Body of pancreas (tissue), 4 donors: ENCODE measurements around the gene MAN2A1. TPM values are rescaled to one million over a fixed set of nuclear protein-coding genes. Genes with fewer than 3 reads are reported as not detected.
A peak's percentile ranks its signal among the peaks of the same experiment; 100 is the strongest.

ENCODE experiments used
- ATAC-seq: fragments of 150-250 bp; one replicate; pipeline ENCODE4 v1.9.1; 2016
- DNase-seq, 4 donors: peaks; one replicate each; pipeline ENCODE4 v3.0.0-alpha.2; 2019
- H3K27ac ChIP-seq, 4 donors: fragments of 200-600 bp; sonication (generic); 1 replicate in 3 of 4; 2 replicates in 1 of 4; pipeline versions ENCODE4 v1.5.1 to v1.6.1; 2016 to 2019; ENCODE audit warnings: mild to moderate bottlenecking in 1 of 4, mixed read lengths in 1 of 4, moderate library complexity in 1 of 4
- H3K27me3 ChIP-seq, 2 donors: fragments of 200-600 bp; sonication (generic); one replicate each; pipeline ENCODE4 v1.6.0; 2016; ENCODE audit warnings: mild to moderate bottlenecking in 1 of 2
- H3K36me3 ChIP-seq, 2 donors: fragments of 200-600 bp; sonication (generic); replicated peaks in 1 of 2; 2 replicates each; pipeline ENCODE4 v1.5.1; 2016; ENCODE audit warnings: low read depth in 2 of 2; ENCODE audit not compliant: insufficient read depth in 1 of 2
- H3K4me1 ChIP-seq: fragments of 200-600 bp; sonication (generic); one replicate; pipeline ENCODE4 v1.6.0; 2016
- H3K4me3 ChIP-seq, 2 donors: fragments of 200-600 bp; sonication (generic); 1 replicate in 1 of 2; 2 replicates in 1 of 2; pipeline ENCODE4 v1.5.1; 2016 to 2019
- H3K9me3 ChIP-seq, 3 donors: fragments of 200-600 bp; sonication (generic); 1 replicate in 2 of 3; 2 replicates in 1 of 3; pipeline ENCODE4 v1.5.1; 2016
- CTCF ChIP-seq, 7 experiments: fragments of 450-650 bp in 4 of 7; fragments of 200-600 bp in 3 of 7; sonication (generic) in 3 of 7; IDR thresholded peaks; one replicate each; pipeline ENCODE4 v1.5.1; 2016 to 2019; ENCODE audit warnings: antibody characterized with exemption in 7 of 7
- POLR2A ChIP-seq, 3 donors: fragments of 450-650 bp; IDR thresholded peaks; one replicate each; pipeline ENCODE4 v1.6.1; 2016; ENCODE audit warnings: antibody characterized with exemption in 3 of 3, mild to moderate bottlenecking in 2 of 3
- WGBS, 2 donors: methylation state at CpG; one replicate each; pipeline ENCODE4 v1.1.5; 2017; 5-methylcytosine and 5-hydroxymethylcytosine counted together
- intact Hi-C: fragments of 100-400 bp; cut with DNase I; formaldehyde crosslinking; loops from one replicate; pipeline ENCODE4 v1.15.1; 2023
- total RNA-seq, 2 donors: library from RNA; depleted of rRNA; stranded (reverse); fragments of >200 nt; gene quantifications; one replicate each; pipeline ENCODE4 v1.1.0, GENCODE V29; 2016

The MAN2A1 gene
- total RNA-seq, 2 donors from 2014 or later, result 43.8 to 61.7 TPM

- no peaks in the 10 kb centered on the region for H3K9me3 ChIP-seq
- H3K36me3 ChIP-seq, result peaks cover 0 to 2% of the 10 kb centered on the region in 2 donors
- H3K4me3 ChIP-seq, result no peak overlapping the region
- DNase-seq, result no peak
- 90 to 91% methylated on average over 4 of the region's 4 CpGs for WGBS, 2 donors
- no peaks in the 10 kb centered on the region for H3K27me3 ChIP-seq
- no peaks in the 10 kb centered on the region for H3K4me1 ChIP-seq
- no peak overlapping the region for H3K27ac ChIP-seq
- TF ChIP-seq POLR2A (IDR thresholded peaks at IDR 0.05), result no peak
- TF ChIP-seq CTCF (IDR thresholded peaks at IDR 0.05), result no peak
- intact Hi-C loops, result no loop called here
- no peak for ATAC-seq
Measured at GRCh38 chr5:109844695-109845094, 155.0 kb downstream of the MAN2A1 start.

- ATAC-seq (no peak), DNase-seq (peak in 2 of 4 donors; percentile 18 to 48)
- intact Hi-C loops, result no loop called here
- Histone ChIP-seq H3K4me1 (no peaks in the 10 kb centered on the region), H3K27me3 (no peaks in the 10 kb centered on the region), H3K36me3 (peaks cover 0 to 2% of the 10 kb centered on the region in 2 donors), H3K9me3 (no peaks in the 10 kb centered on the region), H3K4me3 (no peak overlapping the region), H3K27ac (no peak overlapping the region)
- no peak for TF ChIP-seq CTCF (IDR thresholded peaks at IDR 0.05)
- no peak for TF ChIP-seq POLR2A (IDR thresholded peaks at IDR 0.05)
- 48 to 53% methylated on average over 3 of the region's 3 CpGs for WGBS, 2 donors
Measured at GRCh38 chr5:109848130-109848529, 158.4 kb downstream of the MAN2A1 start.

GRCh38 chr5:109849478-109850088 lies 159.9 kb downstream of the MAN2A1 start:
- peaks cover 0 to 2% of the 10 kb centered on the region in 2 donors for H3K36me3 ChIP-seq
- intact Hi-C loops, result no loop called here

DNA sequence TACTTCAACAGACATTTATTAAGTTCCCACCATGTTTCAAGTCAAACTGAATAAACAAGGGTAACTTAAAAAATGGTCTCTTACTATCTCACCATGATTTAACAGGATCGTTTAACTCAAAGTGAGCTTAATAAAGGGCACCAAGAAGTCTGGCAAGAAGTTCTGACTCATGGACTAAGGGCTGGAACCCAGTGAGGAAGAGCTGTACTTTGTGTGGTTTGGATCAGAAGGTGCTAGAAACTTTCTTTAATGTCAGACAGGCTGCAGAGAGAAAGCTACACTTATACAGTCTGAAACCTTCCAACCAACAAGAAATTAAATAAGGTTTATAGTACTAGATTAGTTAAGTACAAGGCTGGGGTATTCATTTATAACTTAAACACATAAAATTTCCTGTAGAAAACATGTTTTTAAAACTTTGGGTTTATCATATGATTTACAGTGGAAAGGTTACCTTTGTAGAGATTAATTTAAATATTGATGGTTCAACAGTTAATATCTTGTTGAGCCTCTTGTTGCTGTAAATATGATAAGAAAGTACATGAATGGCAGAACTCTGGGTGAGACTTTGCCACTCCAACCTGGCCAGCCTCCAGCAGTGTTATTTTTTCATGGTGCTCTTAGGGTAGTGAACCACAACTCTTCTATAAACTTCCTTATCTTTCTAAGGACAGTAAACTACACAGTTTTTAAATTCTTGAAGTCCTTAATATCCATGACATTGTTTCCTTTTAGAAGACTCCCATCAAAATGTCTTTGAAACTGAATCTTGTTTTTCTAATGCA lies 162.8 kb downstream of the MAN2A1 start:
- H3K36me3 ChIP-seq, result peaks cover 0 to 11% of the 10 kb centered on the region in 2 donors
- WGBS, 2 donors, result 87 to 88% methylated on average over 1 of the region's 1 CpG
- H3K27me3 ChIP-seq, result no peaks in the 10 kb centered on the region
- intact Hi-C loops, result no loop called here
- H3K4me3 ChIP-seq, result no peak overlapping the region
- no peaks in the 10 kb centered on the region for H3K4me1 ChIP-seq
- no peak for ATAC-seq
- no peak for DNase-seq
- H3K9me3 ChIP-seq, result no peaks in the 10 kb centered on the region
- no peak overlapping the region for H3K27ac ChIP-seq
- TF ChIP-seq POLR2A (IDR thresholded peaks at IDR 0.05), result no peak
- no peak for TF ChIP-seq CTCF (IDR thresholded peaks at IDR 0.05)

More at GRCh38 chr5:109849478-109850088, 159.9 kb downstream of the MAN2A1 start:
- H3K27me3 ChIP-seq, result no peaks in the 10 kb centered on the region
- WGBS, 2 donors, result 89 to 96% methylated on average over 4 of the region's 4 CpGs
- H3K9me3 ChIP-seq, result no peaks in the 10 kb centered on the region
- no peaks in the 10 kb centered on the region for H3K4me1 ChIP-seq
- no peak overlapping the region for H3K27ac ChIP-seq
- no peak overlapping the region for H3K4me3 ChIP-seq
- no peak for TF ChIP-seq POLR2A (IDR thresholded peaks at IDR 0.05)
- no peak for TF ChIP-seq CTCF (IDR thresholded peaks at IDR 0.05)
- DNase-seq, result no peak
- ATAC-seq, result no peak
